ENCODE data around the gene FGF14.
"Not testable (repeated sequence)": the region's sequence is repeated elsewhere in the genome, so short reads cannot be mapped to it uniquely, and the experiment has no call there.

Gene FGF14

DNA sequence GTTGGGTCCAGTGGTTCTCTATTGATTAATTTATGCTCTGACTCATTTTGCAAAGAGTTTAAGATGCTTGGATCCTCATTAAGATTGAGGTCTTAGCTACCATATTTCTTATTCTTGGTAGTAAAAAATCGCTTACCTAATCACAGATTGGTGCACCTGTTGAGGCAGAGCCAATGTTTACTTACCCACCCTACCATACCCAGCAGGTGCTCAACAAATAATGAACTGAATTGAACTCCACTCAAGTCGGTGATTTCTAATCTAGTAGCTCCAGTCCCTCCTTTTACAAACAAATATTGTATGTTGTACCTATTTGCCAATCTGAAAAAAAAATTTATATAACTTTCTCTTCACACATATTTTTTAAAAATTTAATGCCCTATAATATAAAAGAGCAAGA is 361.0 kb downstream of the FGF14 start:
- no peak for DNase-seq (ENCODE audit: low spot score)

- no peak for DNase-seq (ENCODE audit: low spot score)
Measured at GRCh38 chr13:102039264-102039663, 362.6 kb downstream of the FGF14 start.

GRCh38 chr13:102038787-102039186 is 363.1 kb downstream of the FGF14 start:
- DNase-seq (ENCODE audit: low spot score), result no peak

DNA sequence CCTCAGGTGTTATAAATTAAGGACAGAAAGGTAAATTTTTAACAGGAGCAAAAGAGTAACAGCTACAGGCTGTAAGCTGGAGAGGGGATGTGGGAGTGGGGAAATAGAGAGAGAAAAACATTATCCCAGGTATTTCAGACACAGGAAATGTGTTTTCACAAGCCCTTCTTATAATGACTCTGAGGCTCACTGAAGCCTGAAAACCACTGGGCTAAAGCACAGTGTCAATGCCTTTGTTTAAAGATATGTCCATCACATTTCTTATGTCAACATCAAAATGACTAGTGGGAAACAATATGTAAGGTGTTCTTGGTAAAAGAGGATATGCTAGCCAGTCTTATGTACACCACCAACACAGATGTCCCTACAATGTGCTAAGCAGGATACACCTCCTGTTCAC is 365.9 kb downstream of the FGF14 start:
- no peak for DNase-seq (ENCODE audit: low spot score)

- no peak for DNase-seq (ENCODE audit: low spot score)
Measured at GRCh38 chr13:102033857-102034331, 368.0 kb downstream of the FGF14 start.

DNA sequence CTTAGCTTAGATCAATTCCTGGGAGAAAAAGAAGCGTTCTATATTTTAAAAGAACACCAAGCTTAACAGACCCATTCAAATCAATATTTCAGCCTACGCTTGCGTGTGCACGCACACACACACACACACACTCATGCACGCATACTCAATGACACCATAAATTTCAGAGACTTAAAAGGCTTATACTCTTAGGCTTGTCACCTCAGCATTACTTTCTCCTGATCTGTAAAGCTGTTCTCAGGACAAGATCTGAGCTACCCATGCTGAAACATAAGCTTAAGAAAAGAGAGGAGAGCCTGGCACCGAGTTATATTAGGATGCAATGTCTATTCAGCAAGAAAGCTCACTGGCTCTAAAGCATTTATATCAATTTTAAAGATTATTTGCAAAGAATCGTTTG is 368.5 kb downstream of the FGF14 start:
- DNase-seq (ENCODE audit: low spot score), result no peak

- no peak for DNase-seq (ENCODE audit: low spot score)
Measured at GRCh38 chr13:102028868-102029267, 373.0 kb downstream of the FGF14 start.

GRCh38 chr13:102028206-102028605 is 373.6 kb downstream of the FGF14 start:
- DNase-seq (ENCODE audit: low spot score), result no peak

DNA sequence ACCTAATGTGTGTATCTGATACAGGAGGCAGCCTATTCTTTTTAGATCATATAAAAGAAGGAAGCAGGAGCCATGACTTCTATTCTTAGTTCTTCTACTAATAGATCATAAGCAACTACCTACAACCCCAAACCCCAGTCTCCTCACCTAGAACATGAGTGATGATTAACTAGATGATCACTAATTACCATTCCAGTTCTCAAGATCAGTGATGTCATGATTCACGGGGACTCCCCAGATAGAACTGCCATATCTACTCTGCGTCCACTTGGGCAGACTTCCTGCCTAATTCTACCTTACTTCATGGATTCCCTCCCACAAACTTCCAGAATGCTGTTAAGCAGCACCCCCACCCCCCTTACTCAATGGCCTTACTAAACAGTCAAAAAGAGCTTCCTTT is 380.1 kb downstream of the FGF14 start:
- DNase-seq (ENCODE audit: low spot score), result no peak

GRCh38 chr13:102020611-102021216 is 381.1 kb downstream of the FGF14 start:
- no peak for DNase-seq (ENCODE audit: low spot score)

GRCh38 chr13:102018716-102019115 is 383.1 kb downstream of the FGF14 start:
- DNase-seq (ENCODE audit: low spot score), result no peak

GRCh38 chr13:102017248-102017647 is 384.6 kb downstream of the FGF14 start:
- no peak for DNase-seq (ENCODE audit: low spot score)

GRCh38 chr13:102012299-102013293 is 389.3 kb downstream of the FGF14 start:
- DNase-seq (ENCODE audit: low spot score), result no peak

DNA sequence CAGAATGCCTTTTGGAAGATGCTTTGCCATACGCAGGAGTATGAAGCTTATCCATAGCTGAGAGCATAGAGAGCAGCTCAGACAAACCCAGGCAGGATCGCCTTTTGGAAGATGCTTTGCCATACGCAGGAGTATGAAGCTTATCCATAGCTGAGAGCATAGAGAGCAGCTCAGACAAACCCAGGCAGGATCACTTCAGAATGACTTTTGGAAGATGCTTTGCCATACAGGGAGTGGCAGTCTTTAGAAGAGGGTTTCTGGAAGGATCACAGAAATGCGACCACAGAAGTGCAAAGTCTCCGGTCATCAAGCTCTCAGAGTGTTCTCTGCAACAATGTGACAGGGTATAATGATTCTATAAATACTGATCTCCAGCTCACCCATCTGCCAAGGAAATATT is 390.4 kb downstream of the FGF14 start:
- not testable (repeated sequence) for DNase-seq (ENCODE audit: low spot score)

- no peak for DNase-seq (ENCODE audit: low spot score)
Measured at GRCh38 chr13:102003848-102004570, 397.8 kb downstream of the FGF14 start.

GRCh38 chr13:102002287-102002686 is 399.6 kb downstream of the FGF14 start:
- no peak for DNase-seq (ENCODE audit: low spot score)

- DNase-seq (ENCODE audit: low spot score), result no peak
Measured at GRCh38 chr13:102000764-102001163, 401.1 kb downstream of the FGF14 start.

- no peak for DNase-seq (ENCODE audit: low spot score)
Measured at GRCh38 chr13:101998129-101998528, 403.7 kb downstream of the FGF14 start.

- DNase-seq (ENCODE audit: low spot score), result no peak
Measured at GRCh38 chr13:101996954-101997353, 404.9 kb downstream of the FGF14 start.

GRCh38 chr13:101989798-101990350 is 412.0 kb downstream of the FGF14 start:
- no peak for DNase-seq (ENCODE audit: low spot score)

DNA sequence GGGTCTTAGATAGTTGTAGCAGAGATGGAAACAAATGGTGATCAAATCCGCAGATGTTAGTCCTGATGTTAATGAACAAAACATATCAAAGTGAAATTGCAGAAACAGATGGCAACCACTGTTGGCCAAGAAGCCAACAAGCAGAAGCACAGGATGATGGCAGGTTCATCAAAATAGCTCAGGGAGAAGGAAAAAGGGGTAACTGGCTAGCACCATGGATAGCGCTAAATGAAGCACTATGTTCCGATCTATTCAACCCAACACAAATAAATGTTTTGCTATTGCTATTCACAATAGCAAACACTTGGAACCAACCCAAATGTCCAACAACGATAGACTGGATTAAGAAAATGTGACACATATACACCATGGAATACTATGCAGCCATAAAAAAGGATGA is 413.7 kb downstream of the FGF14 start:
- no peak for DNase-seq (ENCODE audit: low spot score)

GRCh38 chr13:101986316-101986715 is 415.5 kb downstream of the FGF14 start:
- no peak for DNase-seq (ENCODE audit: low spot score)

Data from hematopoietic multipotent progenitor cell treated with erythropoietin and hydrocortisone succinate and interleukin-3 and kit ligand, for 17 days (in vitro differentiated cells).